Measurements from ENCODE around the gene CFAP61. TPM values are rescaled to one million over a fixed set of nuclear protein-coding genes. Genes with fewer than 3 reads are reported as not detected.

Gene CFAP61
- total RNA-seq, 2 donors from 2014 or later = 1.0 to 1.9 TPM

GRCh38 chr20:20360464-20360863 is 308.1 kb downstream of the CFAP61 start:
- Histone ChIP-seq H3K4me3 (no peak overlapping the region), H3K27me3 (peaks cover 20 to 24% of the 10 kb centered on the region in 2 donors), H3K36me3 (no peaks in the 10 kb centered on the region), H3K9me3 (no peaks in the 10 kb centered on the region), H3K27ac (no peak overlapping the region), H3K4me1 (peaks cover 0 to 13% of the 10 kb centered on the region in 2 donors)
- peak; percentile 56 to 81 for TF ChIP-seq CTCF (IDR thresholded peaks at IDR 0.05)
- DNase-seq (ENCODE audit: low spot score) = no peak

DNA sequence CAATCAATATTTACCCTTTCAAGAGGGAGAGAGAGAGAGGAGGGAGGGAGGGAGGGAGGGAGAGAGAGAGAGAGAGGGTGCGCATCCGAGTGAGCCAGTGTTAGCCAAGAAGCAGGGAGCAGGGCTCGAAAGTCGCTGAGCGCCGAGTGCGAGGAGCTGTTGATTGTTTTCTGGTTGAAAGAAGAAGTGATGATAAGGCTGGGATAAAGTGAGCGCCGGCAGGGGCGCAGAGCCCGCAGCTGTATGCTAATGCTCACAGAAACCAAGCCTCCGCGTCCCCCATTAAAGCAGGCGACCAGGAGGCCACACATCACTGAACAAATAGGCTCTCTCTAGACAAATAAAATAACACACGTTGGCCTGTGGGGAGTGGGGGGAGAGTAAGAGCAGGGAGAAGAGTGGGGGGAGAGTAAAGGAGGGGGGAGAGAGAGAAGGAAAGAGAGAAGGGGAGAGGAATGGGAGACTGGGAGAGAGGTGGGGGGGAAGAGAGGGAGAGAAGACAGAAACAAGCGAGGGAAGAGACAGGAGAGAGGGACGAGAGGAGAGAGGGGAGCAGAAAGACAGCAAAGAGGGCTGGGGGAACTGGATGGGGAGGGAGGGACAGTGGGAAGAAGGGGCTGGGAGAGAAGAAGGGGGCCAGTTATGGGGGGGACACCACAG is 310.6 kb downstream of the CFAP61 start:
- no peak for DNase-seq (ENCODE audit: low spot score)
- H3K9me3 ChIP-seq = no peaks in the 10 kb centered on the region

GRCh38 chr20:20363434-20363798 is 311.1 kb downstream of the CFAP61 start:
- Histone ChIP-seq H3K27me3 (peaks cover 34 to 44% of the 10 kb centered on the region in 2 donors), H3K4me3 (no peak overlapping the region)

More for the DNA sequence above, 310.6 kb downstream of the CFAP61 start:
- H3K27me3 ChIP-seq = peaks cover 34 to 44% of the 10 kb centered on the region in 2 donors
- H3K27ac ChIP-seq = no peak overlapping the region
- TF ChIP-seq CTCF (IDR thresholded peaks at IDR 0.05) = no peak
- H3K4me3 ChIP-seq = no peak overlapping the region
- no peaks in the 10 kb centered on the region for H3K36me3 ChIP-seq
- peaks cover 0 to 28% of the 10 kb centered on the region in 2 donors for H3K4me1 ChIP-seq

DNA sequence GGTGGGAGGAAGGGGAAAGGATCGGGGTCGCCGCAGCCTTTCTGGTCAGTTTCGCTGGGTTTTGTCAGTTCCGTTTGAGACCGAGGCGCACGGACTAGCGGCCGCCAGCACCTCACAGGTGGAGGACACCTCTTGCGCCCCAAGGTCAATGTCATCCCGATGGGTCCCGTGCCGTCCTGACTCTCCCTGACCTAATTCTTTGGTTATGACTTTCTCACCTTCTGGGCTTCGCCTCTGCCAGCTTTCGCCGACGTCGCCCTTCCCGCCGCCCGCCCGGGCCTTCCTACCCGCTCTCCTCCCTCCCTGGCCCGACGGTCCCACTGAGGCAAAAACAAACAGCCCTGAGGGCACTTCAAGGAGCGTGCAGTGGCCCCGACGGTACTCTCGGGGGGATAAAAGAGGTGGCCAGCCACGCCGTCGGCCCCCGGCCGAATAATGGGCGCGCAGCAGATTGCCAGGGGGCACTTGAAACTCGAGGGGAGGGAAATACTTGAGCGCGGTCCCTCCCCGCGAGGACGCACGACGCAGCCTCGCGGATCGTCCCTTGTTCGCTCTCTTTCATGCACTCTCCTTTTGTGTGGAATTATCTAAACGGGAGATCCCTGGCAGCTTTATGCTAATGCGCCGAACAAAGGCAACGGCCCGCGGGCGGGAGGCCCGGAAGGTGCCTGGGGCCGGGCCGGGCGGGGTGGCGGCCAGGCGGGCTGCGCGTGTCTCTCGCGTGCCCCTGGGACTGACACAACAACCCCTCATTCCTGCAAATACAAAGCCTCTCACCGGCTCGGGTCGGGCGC is 311.7 kb downstream of the CFAP61 start:
- no peak overlapping the region for H3K27ac ChIP-seq
- no peak for TF ChIP-seq CTCF (IDR thresholded peaks at IDR 0.05)
- no peak overlapping the region for H3K4me3 ChIP-seq
- peaks cover 0 to 32% of the 10 kb centered on the region in 2 donors for H3K4me1 ChIP-seq
- H3K36me3 ChIP-seq = no peaks in the 10 kb centered on the region
- no peaks in the 10 kb centered on the region for H3K9me3 ChIP-seq
- DNase-seq (ENCODE audit: low spot score) = no peak
- H3K27me3 ChIP-seq = peaks cover 34 to 45% of the 10 kb centered on the region in 2 donors

More at GRCh38 chr20:20363434-20363798, 311.1 kb downstream of the CFAP61 start:
- no peak overlapping the region for H3K27ac ChIP-seq
- no peaks in the 10 kb centered on the region for H3K9me3 ChIP-seq
- DNase-seq (ENCODE audit: low spot score) = no peak
- no peak for TF ChIP-seq CTCF (IDR thresholded peaks at IDR 0.05)
- H3K36me3 ChIP-seq = no peaks in the 10 kb centered on the region
- H3K4me1 ChIP-seq = peaks cover 0 to 29% of the 10 kb centered on the region in 2 donors

DNA sequence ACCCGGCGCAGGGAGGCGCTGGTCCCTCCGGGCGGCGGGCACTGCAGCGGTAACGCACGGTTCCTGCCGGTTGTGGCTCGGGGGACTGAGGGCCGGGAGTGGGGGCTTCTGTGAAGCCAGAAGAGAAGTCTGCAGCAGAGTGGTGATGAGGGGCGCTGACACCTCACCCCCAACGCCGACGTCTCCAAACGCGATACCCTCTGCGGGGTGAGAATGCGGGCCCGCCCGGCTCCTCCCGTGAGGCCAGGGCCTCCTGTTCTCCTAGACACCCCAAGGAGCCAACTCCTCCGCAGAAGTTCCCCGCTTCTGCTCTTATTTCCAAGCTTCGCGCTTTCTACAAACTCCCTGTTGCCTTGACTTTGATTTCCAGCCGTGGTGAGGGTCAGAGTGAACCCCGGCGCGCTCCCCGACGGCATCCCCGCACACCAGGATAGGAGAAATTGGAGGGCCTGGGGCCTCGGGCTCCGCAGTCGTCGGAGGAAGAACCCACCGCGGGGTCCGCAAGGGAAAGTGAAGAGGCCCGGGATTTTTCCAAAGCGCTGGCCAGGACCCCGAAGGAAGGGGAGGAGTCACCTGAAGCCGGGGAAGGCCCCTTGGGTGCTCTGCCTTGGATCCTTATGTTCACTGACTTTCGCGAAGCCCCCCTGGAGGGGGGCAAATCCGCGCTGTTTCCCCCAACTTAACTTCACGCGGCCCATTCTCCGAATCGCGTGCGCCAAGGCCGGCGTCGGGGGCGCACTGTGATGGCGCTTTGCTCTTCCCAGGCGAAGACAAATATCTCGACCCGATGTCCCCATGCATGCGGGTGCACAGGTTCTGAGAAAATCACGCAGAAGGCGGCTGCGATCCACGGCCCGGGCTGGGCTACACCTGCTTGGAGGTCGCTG is 312.5 kb downstream of the CFAP61 start:
- Histone ChIP-seq H3K4me3 (no peak overlapping the region), H3K4me1 (peaks cover 0 to 40% of the 10 kb centered on the region in 2 donors), H3K36me3 (no peaks in the 10 kb centered on the region), H3K27me3 (peaks cover 40 to 54% of the 10 kb centered on the region in 2 donors), H3K27ac (no peak overlapping the region), H3K9me3 (no peaks in the 10 kb centered on the region)
- no peak for TF ChIP-seq CTCF (IDR thresholded peaks at IDR 0.05)
- no peak for DNase-seq (ENCODE audit: low spot score)
